C4-2B (cell line): Measurements from ENCODE around the gene ZGRF1.

Experiments
- H3K27ac ChIP-seq: fragments of 450-650 bp; 2 replicates; pipeline ENCODE4 v1.5.1; 2017
- CTCF ChIP-seq: fragments of 450-650 bp; conservative IDR thresholded peaks from 2 replicates; pipeline ENCODE4 v1.5.1; 2017; ENCODE audit warnings: mild to moderate bottlenecking
- ZFX ChIP-seq: fragments of 450-650 bp; IDR thresholded peaks from 2 replicates; pipeline ENCODE4 v1.6.1; 2017

Gene ZGRF1

GRCh38 chr4:112545346-112545745 is 91.4 kb downstream of the ZGRF1 start:
- no peak overlapping the region for H3K27ac ChIP-seq
- TF ChIP-seq CTCF (no peak), ZFX (no peak)

DNA sequence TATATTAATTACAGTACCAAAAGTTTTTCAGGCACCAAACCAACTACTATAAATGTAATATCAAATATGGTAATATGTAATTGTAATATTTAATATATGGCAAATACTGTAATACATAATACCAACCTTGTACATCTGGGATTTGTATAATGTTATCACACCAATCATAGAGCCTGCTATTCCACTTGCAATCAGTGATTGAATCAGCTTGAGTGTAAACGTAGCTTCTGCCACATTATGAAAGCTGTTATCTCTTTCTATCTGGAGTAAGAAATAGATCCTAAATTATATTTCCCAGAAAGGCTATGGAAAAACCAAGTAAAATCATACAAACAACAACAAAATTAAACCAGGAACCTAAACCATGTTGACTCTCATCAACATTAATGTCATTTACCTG is 96.0 kb downstream of the ZGRF1 start:
- no peak for TF ChIP-seq ZFX
- TF ChIP-seq CTCF = no peak

DNA sequence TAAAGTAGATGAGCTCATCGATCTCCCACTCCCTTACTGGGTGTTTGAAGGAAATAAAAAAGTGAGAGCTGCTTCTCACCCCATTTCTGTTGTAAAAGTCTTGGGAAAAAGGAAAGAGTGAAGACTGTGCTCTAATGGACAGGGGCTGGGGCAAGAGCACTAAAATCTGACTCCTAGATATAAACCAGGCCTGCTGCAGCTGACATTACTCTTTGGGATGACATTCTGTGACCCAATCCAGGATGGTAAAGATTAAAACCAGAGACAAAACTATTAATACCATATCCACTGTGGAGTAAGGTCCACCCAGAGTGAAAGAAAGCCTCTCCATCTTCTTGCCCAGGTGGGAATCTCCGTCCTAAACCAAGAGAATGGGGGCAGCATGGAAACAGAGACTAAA is 100.6 kb downstream of the ZGRF1 start:
- H3K27ac ChIP-seq = no peak overlapping the region

More for the DNA sequence above, 96.0 kb downstream of the ZGRF1 start:
- no peak overlapping the region for H3K27ac ChIP-seq

DNA sequence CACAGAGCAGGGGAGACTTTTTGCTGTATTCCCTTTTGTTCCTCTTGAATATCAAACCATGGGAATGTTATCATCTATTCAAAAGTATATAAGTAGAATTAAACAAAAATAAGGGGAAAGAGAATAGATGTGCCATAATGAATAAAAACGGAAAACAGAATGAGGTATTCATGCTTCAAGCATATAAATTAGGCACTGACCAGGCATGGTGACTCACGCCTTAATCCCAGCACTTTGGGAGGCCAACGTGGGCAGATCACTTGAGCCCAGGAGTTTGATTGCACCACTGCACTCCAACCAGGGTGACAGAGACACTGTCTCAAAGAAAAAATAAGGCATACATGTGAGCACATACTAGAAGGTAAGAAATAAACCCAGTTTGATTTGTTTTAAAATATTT is 104.4 kb downstream of the ZGRF1 start:
- H3K27ac ChIP-seq = no peak overlapping the region
- no peak for TF ChIP-seq CTCF
- TF ChIP-seq ZFX = no peak

More for the DNA sequence above, 100.6 kb downstream of the ZGRF1 start:
- TF ChIP-seq CTCF (no peak), ZFX (no peak)

GRCh38 chr4:112531146-112531545 is 105.6 kb downstream of the ZGRF1 start:
- TF ChIP-seq CTCF (no peak), ZFX (no peak)

DNA sequence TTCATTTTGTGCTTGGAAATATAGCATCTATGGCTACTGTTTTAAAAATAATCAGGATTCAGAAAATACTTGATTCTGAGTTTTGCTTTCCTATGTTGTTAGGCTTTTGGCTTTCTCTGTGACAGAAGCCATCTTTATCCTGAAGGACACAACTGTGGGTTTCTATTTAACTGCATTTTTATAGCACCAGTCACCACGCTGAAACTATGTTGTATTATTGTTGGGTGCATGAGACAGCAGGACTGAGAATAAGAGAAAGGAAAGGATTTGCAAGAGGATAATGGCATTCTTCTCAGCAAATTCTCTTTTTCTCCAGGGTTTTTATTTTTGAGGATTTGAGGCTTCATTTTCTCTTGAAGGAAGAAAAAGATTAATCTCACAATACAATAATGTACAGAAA is 110.6 kb downstream of the ZGRF1 start:
- H3K27ac ChIP-seq = no peak overlapping the region
- TF ChIP-seq CTCF = no peak
- no peak for TF ChIP-seq ZFX

More at GRCh38 chr4:112531146-112531545, 105.6 kb downstream of the ZGRF1 start:
- no peak overlapping the region for H3K27ac ChIP-seq

GRCh38 chr4:112523764-112524505 is 112.8 kb downstream of the ZGRF1 start:
- no peak overlapping the region for H3K27ac ChIP-seq
- peak; percentile 94 for TF ChIP-seq CTCF
- TF ChIP-seq ZFX = no peak
